Measurements from ENCODE around the gene PEX5.
"Not testable (repeated sequence)": the region's sequence is repeated elsewhere in the genome, so short reads cannot be mapped to it uniquely, and the experiment has no call there.

The PEX5 gene

DNA sequence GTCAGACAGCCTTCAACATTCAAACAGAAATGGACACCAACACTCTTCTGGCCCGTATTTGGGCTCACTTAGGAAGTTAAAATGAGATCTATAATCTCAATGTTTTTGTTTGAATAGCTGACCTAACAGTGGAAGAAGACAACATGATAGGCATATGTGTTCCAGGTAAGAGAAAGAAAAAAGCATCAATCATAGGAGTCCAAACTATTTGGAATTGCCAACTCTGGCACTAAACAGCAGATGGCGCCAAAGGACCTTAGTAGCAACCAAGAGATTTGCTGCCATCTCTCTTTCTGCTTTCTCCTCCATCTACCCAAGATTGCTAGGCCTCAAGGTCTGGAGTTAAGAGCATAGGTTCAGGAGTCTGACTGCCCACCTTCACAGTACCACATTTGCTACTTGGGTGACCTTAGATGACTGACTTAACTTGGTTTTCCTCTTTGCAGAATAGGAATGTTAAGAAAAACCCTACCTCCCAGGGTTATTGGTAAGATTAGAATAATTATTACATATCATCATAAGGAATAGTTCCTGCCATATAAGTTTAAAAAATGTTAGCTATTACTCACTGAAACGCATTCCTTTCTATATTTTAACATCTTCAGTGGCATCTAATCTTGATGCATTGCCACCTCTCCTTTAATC is 30.2 kb downstream of the PEX5 start:
- peak; percentile 100 for DNase-seq

DNA sequence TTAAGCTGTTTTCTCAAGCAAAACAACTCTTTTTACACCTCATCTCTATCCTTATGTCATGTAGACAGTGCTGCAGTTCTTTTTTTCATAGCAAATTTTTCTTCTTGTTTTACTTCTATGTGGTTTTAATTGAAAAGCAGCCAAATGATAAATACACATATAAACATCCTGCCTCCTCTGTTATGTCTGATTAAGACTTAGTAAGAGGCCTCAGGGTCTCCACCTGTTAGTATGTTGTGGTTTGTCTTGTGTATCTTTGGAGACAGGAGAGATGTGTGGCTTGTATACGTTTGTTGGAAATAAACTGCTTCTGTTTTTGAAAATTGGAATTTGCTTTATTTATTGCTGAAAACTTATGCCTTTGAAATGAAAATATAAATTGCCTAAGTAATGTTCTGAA is 32.0 kb downstream of the PEX5 start:
- DNase-seq = no peak

DNA sequence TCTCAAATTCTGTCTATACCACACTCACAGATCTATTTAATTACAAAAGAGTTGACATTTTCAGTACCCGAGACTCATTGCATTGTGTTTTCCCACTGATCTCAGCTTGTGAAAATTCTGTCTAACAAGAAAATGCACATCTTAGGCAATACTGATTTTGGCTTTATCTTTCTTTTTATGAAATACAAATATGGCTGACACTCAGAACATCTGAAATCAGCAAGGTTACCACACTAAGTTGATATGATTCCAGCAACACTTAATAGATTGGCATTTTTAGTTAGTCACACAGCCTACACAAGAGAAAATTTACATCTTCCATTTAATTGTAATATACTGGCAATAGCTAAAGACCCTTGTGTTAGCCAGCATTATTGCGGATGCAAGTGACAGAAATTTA is 40.3 kb downstream of the PEX5 start:
- no peak for DNase-seq

DNA sequence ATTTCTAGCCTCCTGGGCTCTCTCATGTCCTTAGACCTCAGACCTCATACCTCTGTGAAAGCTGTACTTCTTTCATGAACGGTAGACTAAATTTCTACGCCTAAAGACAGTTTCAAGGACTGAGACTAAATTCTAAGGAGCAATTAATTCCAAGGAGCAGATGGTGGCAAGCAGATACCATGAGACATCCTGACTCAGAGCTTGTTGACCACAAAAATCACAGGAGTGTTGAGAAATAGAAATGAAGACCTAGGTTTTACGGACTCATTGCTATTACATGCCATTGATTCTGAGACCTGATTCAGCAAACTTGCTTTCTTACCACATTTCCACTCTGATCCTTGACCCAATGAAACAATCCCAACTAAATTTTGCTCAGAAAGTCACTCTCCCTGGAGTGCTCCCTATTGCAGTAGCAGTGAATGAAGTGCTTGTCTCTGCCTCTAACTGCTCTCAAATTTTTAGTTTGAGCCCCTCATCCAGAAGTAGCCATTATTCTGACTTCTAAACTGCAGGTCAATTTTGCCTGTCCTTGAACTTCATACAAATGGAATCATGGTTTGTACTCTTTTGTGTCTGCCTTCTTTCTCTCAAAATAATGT is 52.0 kb downstream of the PEX5 start:
- no peak for DNase-seq

DNA sequence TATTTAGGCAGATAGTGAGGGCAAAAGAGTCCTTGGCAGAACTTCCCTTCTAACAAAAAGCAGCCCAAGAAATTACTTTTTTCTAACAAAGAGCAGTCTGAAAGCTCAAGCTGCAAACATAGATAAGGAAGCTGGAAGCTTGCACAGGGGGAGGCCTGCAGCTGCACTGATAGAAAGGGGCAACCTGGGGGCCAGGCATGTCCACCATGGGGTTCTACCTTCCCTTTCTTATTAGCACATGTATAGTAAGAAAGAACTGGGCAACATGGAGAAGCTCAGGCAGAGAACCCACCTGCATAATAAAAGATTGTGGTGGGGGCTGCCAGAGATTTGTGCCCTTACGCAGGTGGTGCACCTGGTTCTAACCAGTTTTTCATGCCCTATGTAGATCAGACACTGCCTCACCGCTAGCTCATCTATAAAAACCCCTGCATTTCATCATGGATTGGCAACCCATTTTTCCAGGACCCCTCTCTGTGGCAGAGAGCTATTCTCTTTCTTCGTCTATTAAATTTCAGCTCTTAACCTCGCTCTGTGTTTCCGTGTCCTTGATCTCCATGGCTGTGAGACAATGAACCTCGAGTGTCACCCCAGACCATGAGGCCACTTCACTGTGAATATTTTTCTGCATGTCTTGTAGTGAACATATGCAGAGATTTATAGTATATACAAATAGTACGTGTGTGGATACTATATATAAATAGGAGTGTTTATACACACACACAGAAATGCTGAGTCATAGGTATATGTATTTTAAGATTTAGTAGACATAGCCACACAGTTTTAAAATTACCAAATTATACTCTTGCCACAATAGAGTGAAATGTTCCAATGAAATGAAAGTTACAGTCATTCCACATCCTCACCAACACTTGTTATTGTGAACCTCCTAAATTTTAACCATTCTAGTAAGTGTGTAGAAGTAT is 53.0 kb downstream of the PEX5 start:
- DNase-seq = no peak

DNA sequence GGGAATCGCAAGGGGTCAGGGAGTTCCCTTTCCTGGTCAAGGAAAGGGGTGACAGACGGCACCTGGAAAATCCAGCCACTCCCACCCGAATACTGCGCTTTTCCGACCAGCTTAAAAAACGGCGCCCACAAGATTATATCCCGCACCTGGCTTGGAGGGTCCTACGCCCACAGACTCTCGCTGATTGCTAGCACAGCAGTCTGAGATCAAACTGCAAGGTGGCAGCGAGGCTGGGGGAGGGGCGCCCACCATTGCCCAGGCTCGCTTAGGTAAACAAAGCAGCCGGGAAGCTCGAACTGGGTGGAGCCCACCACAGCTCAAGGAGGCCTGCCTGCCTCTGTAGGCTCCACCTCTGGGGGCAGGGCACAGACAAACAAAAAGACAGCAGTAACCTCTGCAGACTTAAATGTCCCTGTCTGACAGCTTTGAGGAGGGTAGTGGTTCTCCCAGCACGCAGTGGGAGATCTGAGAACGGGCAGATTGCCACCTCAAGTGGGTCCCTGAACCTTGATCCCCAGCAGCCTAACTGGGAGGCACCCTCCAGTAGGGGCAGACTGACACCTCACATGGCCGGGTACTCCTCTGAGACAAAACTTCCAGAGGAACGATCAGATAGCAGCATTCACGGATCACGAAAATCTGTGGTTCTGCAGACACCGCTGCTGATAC is 62.0 kb downstream of the PEX5 start:
- DNase-seq = not testable (repeated sequence)

DNA sequence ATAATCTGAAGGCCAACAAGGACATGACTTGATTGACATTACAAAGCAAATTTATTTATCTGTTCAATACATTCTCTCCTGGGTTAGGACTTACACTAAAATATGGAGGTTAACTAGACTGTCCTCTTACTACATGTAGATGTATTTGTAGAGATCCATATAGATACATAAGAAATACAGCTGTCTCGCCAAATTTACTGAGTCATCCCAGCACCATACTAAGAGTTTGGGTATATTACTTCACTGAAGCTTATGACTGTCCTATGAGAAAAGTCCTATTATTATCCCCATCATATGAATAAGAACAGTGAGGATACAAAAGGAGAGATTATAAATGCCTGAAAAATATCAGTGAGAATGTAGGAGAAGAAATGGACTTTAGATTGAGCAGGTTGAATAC is 69.6 kb downstream of the PEX5 start:
- DNase-seq = no peak

Data from NCI-H2171 (cell line).